HEK293 (cell line): Measurements from ENCODE around the gene DCX.

ENCODE experiments used
- CTCF ChIA-PET: fragments of 350-600 bp; formaldehyde crosslinking; extraction: SDS; loops from one replicate; lab custom pipeline; 2021; ENCODE audit warnings: antibody characterized with exemption; lab: Yijun Ruan, JAX
- POLR2A ChIA-PET: fragments of 300-600 bp; formaldehyde crosslinking; extraction: SDS; loops from one replicate; lab custom pipeline; 2020; ENCODE audit warnings: antibody characterized with exemption, inconsistent platforms; lab: Yijun Ruan, JAX
- H3K27ac ChIP-seq: fragments of 200-500 bp; sonication (Bioruptor generic); 2 replicates; pipeline ENCODE4 v1.5.1; 2014; ENCODE audit warnings: low read depth, low read length, control low read depth, inconsistent platforms; ENCODE audit errors: extremely low read depth
- H3K36me3 ChIP-seq, 2 experiments: fragments of 200-500 bp in 1 of 2; sonication (Bioruptor generic) in 1 of 2; 1 replicate in 1 of 2; 2 replicates in 1 of 2; pipeline ENCODE4 v1.5.1; 2014 to 2017; ENCODE audit warnings: inconsistent platforms in 2 of 2, low read length in 2 of 2; ENCODE audit not compliant: control insufficient read depth in 2 of 2, insufficient read depth in 1 of 2
- H3K4me1 ChIP-seq: fragments of 200-500 bp; sonication (Bioruptor generic); 2 replicates; pipeline ENCODE4 v1.5.1; 2014; ENCODE audit warnings: mild to moderate bottlenecking, low read length, inconsistent platforms; ENCODE audit not compliant: control insufficient read depth, insufficient read depth
- H3K4me3 ChIP-seq: 2 replicates; pipeline ENCODE4 v1.5.1; 2011; ENCODE audit warnings: low read depth, mild to moderate bottlenecking, control low read depth, low read length, moderate library complexity
- H3K9me3 ChIP-seq: fragments of 200-500 bp; sonication (Bioruptor generic); 2 replicates; pipeline ENCODE4 v1.5.1; 2014; ENCODE audit warnings: low read depth, low read length, inconsistent platforms; ENCODE audit not compliant: control insufficient read depth, insufficient read depth
- HOXA7 ChIP-seq: sonication (generic); formaldehyde crosslinking; IDR thresholded peaks from 2 replicates; pipeline ENCODE4 v1.8.1; 2022; ENCODE audit warnings: missing genetic modification reagents, borderline replicate concordance
- SCRT1 ChIP-seq: fragments of 450-650 bp; formaldehyde crosslinking; IDR thresholded peaks from 2 replicates; pipeline ENCODE4 v1.5.1; 2016; ENCODE audit warnings: missing biosample characterization, missing genetic modification characterization, borderline replicate concordance
- SCRT2 ChIP-seq: fragments of 450-650 bp; formaldehyde crosslinking; IDR thresholded peaks from 2 replicates; pipeline ENCODE4 v1.5.1; 2016; ENCODE audit warnings: missing biosample characterization, missing genetic modification characterization
- ZEB2 ChIP-seq: fragments of 450-650 bp; formaldehyde crosslinking; IDR thresholded peaks from 2 replicates; pipeline ENCODE4 v1.5.1; 2016; ENCODE audit warnings: missing biosample characterization, missing genetic modification characterization
- ZNF223 ChIP-seq: fragments of 450-650 bp; formaldehyde crosslinking; IDR thresholded peaks from 2 replicates; pipeline ENCODE4 v1.5.1; 2016; ENCODE audit warnings: missing biosample characterization, missing genetic modification characterization
- ZNF416 ChIP-seq: fragments of 450-650 bp; formaldehyde crosslinking; IDR thresholded peaks from 2 replicates; pipeline ENCODE4 v1.5.1; 2016; ENCODE audit warnings: missing biosample characterization, missing genetic modification characterization
- ZNF626 ChIP-seq: fragments of 450-650 bp; sonication (Bioruptor Pico); formaldehyde crosslinking; IDR thresholded peaks from 2 replicates; pipeline ENCODE4 v1.5.1; 2018; ENCODE audit warnings: missing biosample characterization, missing genetic modification characterization, inconsistent platforms
- ZNF654 ChIP-seq: fragments of 450-650 bp; formaldehyde crosslinking; IDR thresholded peaks from 2 replicates; pipeline ENCODE4 v1.5.1; 2016; ENCODE audit warnings: low read depth, missing biosample characterization, missing genetic modification characterization
- ZNF660 ChIP-seq: fragments of 450-650 bp; IDR thresholded peaks from 2 replicates; pipeline ENCODE4 v1.5.1; 2018; ENCODE audit warnings: missing biosample characterization, mild to moderate bottlenecking, missing genetic modification characterization
- ZNF670 ChIP-seq: fragments of 450-650 bp; formaldehyde crosslinking; IDR thresholded peaks from 2 replicates; pipeline ENCODE4 v1.5.1; 2016; ENCODE audit warnings: missing biosample characterization, missing genetic modification characterization, low read depth
- TF ChIP-seq, protein P1 (sequence below): fragments of 450-650 bp; formaldehyde crosslinking; IDR thresholded peaks from 2 replicates; pipeline ENCODE4 v1.5.1; 2016; ENCODE audit warnings: missing biosample characterization, missing genetic modification characterization
- TF ChIP-seq, protein P2 (sequence below): fragments of 450-650 bp; IDR thresholded peaks from 2 replicates; pipeline ENCODE4 v1.5.1; 2018; ENCODE audit warnings: missing biosample characterization, missing genetic modification characterization
- TF ChIP-seq, protein P3 (sequence below): fragments of 450-650 bp; formaldehyde crosslinking; IDR thresholded peaks from 2 replicates; pipeline ENCODE4 v1.5.1; 2016; ENCODE audit warnings: missing biosample characterization, missing genetic modification characterization
- TF ChIP-seq, protein P4 (sequence below): fragments of 450-650 bp; formaldehyde crosslinking; IDR thresholded peaks from 2 replicates; pipeline ENCODE4 v1.5.1; 2017; ENCODE audit warnings: missing biosample characterization, missing genetic modification characterization
- TF ChIP-seq, protein P5 (sequence below): fragments of 450-650 bp; formaldehyde crosslinking; IDR thresholded peaks from 2 replicates; pipeline ENCODE4 v1.5.1; 2016; ENCODE audit warnings: missing biosample characterization, missing genetic modification characterization
- TF ChIP-seq, protein P6 (sequence below): fragments of 450-650 bp; formaldehyde crosslinking; IDR thresholded peaks from 2 replicates; pipeline ENCODE4 v1.5.1; 2016; ENCODE audit warnings: missing biosample characterization, missing genetic modification characterization
- TF ChIP-seq, protein P7 (sequence below): fragments of 450-650 bp; formaldehyde crosslinking; conservative IDR thresholded peaks from 2 replicates; pipeline ENCODE4 v1.5.1; 2016; ENCODE audit warnings: low read depth, missing biosample characterization, missing genetic modification characterization

Gene DCX

DNA sequence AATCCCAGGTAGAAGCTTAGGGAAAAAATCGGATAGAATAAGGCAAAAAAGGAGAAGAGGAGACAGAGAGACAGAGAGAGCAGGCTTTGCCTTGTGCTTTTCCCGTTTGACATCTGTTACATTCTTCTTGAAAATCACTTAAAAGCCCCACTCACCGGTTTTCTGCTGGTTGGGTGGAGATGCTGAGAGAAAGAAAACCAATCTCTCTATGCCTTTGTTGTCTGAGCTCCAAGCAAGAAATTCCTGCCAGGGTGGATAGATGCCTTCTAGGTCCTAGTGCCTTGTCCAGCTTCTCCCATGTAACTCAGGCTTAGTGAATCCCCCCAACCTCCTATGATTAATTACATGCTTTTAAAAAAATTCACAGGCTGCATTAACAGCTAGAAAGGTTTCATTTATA, at the start of gene DCX:
TSS of gene DCX (minus strand) at position 210 of the 400 bp plus-strand sequence. CDS start 1,794 bp downstream, outside the sequence.
- no peak for TF ChIP-seq ZNF626 (tag by site-specific recombination)
- no peak for TF ChIP-seq ZNF670 (tag by site-specific recombination)
- TF ChIP-seq, protein P1, sequence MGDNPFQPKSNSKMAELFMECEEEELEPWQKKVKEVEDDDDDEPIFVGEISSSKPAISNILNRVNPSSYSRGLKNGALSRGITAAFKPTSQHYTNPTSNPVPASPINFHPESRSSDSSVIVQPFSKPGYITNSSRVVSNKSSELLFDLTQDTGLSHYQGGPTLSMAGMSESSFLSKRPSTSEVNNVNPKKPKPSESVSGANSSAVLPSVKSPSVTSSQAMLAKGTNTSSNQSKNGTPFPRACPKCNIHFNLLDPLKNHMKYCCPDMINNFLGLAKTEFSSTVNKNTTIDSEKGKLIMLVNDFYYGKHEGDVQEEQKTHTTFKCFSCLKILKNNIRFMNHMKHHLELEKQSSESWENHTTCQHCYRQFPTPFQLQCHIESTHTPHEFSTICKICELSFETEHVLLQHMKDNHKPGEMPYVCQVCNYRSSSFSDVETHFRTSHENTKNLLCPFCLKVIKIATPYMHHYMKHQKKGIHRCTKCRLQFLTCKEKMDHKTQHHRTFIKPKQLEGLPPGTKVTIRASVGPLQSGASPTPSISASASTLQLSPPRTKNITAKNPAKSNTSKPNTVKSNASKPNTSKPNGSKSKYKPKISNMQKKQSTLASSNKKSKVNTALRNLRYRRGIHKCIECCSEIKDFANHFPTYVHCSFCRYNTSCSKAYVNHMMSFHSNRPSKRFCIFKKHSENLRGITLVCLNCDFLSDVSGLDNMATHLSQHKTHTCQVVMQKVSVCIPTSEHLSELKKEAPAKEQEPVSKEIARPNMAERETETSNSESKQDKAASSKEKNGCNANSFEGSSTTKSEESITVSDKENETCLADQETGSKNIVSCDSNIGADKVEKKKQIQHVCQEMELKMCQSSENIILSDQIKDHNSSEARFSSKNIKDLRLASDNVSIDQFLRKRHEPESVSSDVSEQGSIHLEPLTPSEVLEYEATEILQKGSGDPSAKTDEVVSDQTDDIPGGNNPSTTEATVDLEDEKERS, result no peak
- no peak for TF ChIP-seq ZNF660
- no peak for TF ChIP-seq ZEB2 (tag by site-specific recombination)
- no peak for TF ChIP-seq ZNF654 (tag by site-specific recombination)
- TF ChIP-seq, protein P2, sequence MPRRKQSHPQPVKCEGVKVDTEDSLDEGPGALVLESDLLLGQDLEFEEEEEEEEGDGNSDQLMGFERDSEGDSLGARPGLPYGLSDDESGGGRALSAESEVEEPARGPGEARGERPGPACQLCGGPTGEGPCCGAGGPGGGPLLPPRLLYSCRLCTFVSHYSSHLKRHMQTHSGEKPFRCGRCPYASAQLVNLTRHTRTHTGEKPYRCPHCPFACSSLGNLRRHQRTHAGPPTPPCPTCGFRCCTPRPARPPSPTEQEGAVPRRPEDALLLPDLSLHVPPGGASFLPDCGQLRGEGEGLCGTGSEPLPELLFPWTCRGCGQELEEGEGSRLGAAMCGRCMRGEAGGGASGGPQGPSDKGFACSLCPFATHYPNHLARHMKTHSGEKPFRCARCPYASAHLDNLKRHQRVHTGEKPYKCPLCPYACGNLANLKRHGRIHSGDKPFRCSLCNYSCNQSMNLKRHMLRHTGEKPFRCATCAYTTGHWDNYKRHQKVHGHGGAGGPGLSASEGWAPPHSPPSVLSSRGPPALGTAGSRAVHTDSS (tag by site-specific recombination), result no peak
- TF ChIP-seq, protein P3, sequence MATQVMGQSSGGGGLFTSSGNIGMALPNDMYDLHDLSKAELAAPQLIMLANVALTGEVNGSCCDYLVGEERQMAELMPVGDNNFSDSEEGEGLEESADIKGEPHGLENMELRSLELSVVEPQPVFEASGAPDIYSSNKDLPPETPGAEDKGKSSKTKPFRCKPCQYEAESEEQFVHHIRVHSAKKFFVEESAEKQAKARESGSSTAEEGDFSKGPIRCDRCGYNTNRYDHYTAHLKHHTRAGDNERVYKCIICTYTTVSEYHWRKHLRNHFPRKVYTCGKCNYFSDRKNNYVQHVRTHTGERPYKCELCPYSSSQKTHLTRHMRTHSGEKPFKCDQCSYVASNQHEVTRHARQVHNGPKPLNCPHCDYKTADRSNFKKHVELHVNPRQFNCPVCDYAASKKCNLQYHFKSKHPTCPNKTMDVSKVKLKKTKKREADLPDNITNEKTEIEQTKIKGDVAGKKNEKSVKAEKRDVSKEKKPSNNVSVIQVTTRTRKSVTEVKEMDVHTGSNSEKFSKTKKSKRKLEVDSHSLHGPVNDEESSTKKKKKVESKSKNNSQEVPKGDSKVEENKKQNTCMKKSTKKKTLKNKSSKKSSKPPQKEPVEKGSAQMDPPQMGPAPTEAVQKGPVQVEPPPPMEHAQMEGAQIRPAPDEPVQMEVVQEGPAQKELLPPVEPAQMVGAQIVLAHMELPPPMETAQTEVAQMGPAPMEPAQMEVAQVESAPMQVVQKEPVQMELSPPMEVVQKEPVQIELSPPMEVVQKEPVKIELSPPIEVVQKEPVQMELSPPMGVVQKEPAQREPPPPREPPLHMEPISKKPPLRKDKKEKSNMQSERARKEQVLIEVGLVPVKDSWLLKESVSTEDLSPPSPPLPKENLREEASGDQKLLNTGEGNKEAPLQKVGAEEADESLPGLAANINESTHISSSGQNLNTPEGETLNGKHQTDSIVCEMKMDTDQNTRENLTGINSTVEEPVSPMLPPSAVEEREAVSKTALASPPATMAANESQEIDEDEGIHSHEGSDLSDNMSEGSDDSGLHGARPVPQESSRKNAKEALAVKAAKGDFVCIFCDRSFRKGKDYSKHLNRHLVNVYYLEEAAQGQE (tag by site-specific recombination), result no peak
- TF ChIP-seq, protein P4, sequence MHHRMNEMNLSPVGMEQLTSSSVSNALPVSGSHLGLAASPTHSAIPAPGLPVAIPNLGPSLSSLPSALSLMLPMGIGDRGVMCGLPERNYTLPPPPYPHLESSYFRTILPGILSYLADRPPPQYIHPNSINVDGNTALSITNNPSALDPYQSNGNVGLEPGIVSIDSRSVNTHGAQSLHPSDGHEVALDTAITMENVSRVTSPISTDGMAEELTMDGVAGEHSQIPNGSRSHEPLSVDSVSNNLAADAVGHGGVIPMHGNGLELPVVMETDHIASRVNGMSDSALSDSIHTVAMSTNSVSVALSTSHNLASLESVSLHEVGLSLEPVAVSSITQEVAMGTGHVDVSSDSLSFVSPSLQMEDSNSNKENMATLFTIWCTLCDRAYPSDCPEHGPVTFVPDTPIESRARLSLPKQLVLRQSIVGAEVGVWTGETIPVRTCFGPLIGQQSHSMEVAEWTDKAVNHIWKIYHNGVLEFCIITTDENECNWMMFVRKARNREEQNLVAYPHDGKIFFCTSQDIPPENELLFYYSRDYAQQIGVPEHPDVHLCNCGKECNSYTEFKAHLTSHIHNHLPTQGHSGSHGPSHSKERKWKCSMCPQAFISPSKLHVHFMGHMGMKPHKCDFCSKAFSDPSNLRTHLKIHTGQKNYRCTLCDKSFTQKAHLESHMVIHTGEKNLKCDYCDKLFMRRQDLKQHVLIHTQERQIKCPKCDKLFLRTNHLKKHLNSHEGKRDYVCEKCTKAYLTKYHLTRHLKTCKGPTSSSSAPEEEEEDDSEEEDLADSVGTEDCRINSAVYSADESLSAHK (tag by site-specific recombination), result no peak
- TF ChIP-seq HOXA7, result no peak
- no peak for TF ChIP-seq ZNF416 (tag by site-specific recombination)
- no peak for TF ChIP-seq SCRT1 (tag by site-specific recombination)
- TF ChIP-seq, protein P5, sequence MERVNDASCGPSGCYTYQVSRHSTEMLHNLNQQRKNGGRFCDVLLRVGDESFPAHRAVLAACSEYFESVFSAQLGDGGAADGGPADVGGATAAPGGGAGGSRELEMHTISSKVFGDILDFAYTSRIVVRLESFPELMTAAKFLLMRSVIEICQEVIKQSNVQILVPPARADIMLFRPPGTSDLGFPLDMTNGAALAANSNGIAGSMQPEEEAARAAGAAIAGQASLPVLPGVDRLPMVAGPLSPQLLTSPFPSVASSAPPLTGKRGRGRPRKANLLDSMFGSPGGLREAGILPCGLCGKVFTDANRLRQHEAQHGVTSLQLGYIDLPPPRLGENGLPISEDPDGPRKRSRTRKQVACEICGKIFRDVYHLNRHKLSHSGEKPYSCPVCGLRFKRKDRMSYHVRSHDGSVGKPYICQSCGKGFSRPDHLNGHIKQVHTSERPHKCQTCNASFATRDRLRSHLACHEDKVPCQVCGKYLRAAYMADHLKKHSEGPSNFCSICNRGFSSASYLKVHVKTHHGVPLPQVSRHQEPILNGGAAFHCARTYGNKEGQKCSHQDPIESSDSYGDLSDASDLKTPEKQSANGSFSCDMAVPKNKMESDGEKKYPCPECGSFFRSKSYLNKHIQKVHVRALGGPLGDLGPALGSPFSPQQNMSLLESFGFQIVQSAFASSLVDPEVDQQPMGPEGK (tag by site-specific recombination), result no peak
- TF ChIP-seq, protein P6, sequence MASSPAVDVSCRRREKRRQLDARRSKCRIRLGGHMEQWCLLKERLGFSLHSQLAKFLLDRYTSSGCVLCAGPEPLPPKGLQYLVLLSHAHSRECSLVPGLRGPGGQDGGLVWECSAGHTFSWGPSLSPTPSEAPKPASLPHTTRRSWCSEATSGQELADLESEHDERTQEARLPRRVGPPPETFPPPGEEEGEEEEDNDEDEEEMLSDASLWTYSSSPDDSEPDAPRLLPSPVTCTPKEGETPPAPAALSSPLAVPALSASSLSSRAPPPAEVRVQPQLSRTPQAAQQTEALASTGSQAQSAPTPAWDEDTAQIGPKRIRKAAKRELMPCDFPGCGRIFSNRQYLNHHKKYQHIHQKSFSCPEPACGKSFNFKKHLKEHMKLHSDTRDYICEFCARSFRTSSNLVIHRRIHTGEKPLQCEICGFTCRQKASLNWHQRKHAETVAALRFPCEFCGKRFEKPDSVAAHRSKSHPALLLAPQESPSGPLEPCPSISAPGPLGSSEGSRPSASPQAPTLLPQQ (tag by site-specific recombination), result no peak
- no peak for TF ChIP-seq ZNF223 (tag by site-specific recombination)
- TF ChIP-seq SCRT2 (tag by site-specific recombination), result no peak
- TF ChIP-seq, protein P7, sequence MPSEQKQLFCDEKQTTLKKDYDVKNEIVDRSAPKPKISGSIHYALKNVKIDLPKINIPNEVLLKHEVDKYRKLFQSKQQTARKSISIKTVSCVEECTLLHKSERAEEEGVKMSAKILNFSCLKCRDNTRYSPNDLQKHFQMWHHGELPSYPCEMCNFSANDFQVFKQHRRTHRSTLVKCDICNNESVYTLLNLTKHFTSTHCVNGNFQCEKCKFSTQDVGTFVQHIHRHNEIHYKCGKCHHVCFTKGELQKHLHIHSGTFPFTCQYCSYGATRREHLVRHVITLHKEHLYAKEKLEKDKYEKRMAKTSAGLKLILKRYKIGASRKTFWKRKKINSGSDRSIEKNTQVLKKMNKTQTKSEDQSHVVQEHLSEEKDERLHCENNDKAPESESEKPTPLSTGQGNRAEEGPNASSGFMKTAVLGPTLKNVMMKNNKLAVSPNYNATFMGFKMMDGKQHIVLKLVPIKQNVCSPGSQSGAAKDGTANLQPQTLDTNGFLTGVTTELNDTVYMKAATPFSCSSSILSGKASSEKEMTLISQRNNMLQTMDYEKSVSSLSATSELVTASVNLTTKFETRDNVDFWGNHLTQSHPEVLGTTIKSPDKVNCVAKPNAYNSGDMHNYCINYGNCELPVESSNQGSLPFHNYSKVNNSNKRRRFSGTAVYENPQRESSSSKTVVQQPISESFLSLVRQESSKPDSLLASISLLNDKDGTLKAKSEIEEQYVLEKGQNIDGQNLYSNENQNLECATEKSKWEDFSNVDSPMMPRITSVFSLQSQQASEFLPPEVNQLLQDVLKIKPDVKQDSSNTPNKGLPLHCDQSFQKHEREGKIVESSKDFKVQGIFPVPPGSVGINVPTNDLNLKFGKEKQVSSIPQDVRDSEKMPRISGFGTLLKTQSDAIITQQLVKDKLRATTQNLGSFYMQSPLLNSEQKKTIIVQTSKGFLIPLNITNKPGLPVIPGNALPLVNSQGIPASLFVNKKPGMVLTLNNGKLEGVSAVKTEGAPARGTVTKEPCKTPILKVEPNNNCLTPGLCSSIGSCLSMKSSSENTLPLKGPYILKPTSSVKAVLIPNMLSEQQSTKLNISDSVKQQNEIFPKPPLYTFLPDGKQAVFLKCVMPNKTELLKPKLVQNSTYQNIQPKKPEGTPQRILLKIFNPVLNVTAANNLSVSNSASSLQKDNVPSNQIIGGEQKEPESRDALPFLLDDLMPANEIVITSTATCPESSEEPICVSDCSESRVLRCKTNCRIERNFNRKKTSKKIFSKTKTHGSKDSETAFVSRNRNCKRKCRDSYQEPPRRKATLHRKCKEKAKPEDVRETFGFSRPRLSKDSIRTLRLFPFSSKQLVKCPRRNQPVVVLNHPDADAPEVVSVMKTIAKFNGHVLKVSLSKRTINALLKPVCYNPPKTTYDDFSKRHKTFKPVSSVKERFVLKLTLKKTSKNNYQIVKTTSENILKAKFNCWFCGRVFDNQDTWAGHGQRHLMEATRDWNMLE (tag by site-specific recombination), result no peak
- Histone ChIP-seq H3K36me3 (no peaks in the 10 kb centered on the region), H3K4me1 (no peaks in the 10 kb centered on the region), H3K4me3 (no peak within 1 kb of the TSS), H3K27ac (no peak within 1 kb of the TSS), H3K9me3 (no peaks in the 10 kb centered on the region)
- ChIA-PET CTCF (interaction anchor here (2.4 kb wide), 1 partner anchor 34 kb away, joined by 8 read pairs; no protein-coding TSS in a partner anchor), POLR2A (no interaction called here)
